Esophagus mucosa (tissue), 1 donor: ENCODE measurements around the gene EDN2. TPM values are rescaled to one million over a fixed set of nuclear protein-coding genes. Genes with fewer than 3 reads are reported as not detected.

Source experiments
- ATAC-seq: fragments of 200-7000 bp; cut with Tn5 transposase; one replicate; pipeline ENCODE4 v1.9.1; 2020
- total RNA-seq: library from RNA; stranded (reverse); gene quantifications from one replicate; pipeline ENCODE4 v1.2.4, GENCODE V29; 2023
- donor health status: DM: yes; HTN: yes; CAD: no.

The EDN2 gene
- total RNA-seq, 1 donor from 2014 or later = 4.7 TPM

GRCh38 chr1:41435570-41436178, 48.8 kb downstream of the EDN2 start:
- no peak for ATAC-seq

DNA sequence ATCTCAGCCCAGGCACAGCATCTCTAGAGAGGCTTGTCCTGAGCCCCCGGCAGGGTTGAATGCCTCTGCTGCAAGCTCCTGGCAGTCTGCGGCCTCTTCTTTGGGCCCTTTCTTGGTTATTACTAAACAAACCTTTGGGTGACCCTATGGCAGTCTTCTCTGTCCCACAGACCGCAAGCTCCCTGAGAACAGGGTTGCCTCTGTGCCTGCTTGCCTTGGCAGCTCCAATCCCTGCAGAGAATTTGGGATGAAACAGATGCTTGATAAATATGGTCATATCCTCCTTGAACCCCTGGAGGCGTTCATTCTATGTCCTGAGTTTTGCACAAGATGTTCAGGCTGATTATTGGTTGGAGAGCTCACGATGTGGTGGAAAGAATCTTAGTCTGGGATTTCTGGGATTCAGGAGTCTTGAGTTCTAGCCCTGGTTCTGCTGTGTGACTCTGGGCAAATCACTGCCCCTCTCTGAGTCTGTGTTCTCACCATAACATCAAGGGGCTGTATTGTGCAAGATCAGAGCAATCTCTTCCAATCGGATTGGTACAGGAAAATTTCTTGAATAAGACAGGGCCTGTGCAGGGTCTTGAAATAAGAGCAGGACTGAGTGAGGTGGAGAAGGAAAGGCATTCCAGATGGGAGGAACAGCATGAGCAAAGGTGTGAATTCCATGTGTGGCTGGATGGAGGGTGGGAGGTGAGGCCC, 49.6 kb downstream of the EDN2 start:
- ATAC-seq = no peak

DNA sequence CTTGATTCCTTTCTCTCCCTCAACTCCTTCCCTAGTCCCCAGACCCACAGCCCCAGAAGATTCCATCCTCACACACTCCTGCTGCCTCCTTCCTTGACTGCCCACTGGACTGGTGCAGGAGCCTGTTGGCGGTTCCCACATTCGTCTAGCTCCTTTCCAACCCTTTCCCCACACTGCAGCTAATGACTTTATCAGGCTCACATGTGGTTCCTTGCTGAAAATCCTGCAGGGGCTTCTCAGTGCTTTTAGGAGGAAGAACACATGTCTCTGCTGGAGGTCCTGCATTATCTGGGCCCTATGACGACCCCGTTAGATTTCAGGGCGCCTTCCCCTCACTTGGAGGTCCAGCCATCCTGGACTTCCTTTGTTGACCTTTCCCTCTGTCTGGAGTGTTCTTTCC, 50.2 kb downstream of the EDN2 start:
- ATAC-seq = no peak

DNA sequence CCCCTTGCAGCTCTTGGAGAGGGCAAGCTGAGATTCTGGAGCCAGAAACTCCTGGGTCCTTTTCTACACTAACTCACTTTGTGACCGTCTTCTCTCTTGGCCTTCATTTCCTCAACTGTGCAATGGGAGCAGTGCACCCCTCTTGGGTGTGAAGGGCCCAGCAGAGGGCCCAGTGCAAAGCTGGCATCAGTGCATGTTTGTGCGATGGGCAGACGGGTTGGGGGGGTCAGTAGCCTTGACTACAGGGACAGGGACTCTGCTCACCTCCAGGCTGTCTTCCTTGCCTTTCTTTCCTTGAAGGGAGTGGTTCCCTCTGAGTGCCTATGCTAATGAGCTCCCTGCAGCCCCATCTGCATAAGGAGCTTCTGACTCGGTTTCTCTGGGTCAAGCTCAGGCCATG, 51.0 kb downstream of the EDN2 start:
- ATAC-seq = no peak

DNA sequence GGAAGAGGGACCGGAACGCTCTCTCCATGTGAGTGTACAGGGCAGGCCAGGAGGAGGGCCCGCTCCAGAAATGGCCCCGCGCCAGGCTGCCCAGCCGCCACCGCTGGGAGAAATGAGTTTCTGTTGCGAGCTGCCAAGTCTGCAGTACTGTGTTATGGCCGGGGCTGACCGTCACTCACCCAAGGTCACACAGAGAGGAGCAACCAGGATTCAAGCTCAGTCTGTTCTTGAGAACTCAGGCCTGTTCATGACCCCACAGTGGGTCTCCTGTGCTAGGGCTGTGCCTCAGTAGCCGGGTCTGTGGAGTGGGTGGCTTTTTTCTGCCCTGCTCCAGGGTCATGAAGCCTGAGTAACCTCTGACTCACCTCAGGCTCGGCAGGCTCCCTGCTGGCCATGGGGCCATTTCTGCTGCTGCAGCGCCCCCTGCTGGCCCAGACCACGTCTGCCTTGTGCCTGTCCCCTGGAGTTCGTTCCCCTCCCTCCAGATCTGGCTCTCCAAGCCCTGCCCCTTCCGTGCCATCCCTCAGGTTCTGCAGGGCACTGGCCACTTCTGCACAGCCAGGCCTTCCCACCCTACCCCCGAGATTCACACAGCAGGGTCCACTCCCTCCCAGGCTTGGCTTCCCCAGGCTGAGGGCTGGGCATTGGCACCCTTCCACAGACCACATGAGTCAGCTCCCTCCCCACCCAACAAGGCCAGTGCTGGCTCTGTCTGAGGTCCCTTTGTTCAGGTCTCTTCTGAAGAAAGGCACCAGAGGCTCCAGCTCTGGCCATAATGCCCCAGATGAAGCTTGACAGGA, 51.8 kb downstream of the EDN2 start:
- ATAC-seq = peak; percentile 93

- no peak for ATAC-seq
Observed at GRCh38 chr1:41431490-41432350, 52.8 kb downstream of the EDN2 start.

DNA sequence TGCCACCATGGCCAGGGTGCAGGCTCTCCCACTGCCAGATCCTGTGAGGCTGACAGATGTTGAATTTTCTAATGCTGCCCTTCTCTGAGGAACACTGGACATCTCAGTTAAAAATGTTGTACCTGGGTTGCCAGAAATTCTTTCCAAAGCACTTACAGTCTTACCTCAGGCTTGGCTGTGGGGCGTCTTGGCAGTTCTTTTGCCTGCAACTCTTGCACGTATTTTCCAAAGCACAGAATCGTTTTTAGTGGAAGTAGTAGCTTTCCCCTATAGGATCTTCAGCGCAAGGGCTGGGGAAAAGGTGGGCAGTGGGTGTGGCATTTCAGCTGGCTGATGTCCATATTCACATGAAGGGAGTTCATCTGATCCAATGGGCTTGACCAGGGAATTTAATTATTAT, 53.9 kb downstream of the EDN2 start:
- no peak for ATAC-seq

DNA sequence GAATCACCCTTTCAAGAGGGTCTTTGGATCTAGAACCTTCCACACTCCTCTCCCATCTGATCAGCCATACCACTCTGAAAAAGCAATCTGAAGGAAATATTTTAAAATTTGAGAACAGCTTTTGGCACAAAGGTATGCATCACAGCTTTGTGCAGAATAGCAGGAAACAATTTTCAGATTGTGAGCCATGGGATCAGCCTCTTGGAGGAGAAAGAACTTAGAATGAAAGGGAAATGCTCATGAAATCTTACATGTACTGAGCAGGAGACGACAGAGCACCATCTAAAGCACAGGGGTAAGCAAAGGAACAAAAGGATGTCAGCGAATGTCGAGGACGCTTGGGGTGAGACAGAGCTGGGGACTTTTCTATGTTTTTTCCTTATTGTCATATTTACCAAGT, 54.4 kb downstream of the EDN2 start:
- no peak for ATAC-seq

- no peak for ATAC-seq
Observed at GRCh38 chr1:41429641-41430035, 54.8 kb downstream of the EDN2 start.

Other genes starting within 250 kb of the EDN2 start
- gene SCMH1, start 242.4 kb downstream of the EDN2 start, total RNA-seq = 13.0 TPM
- not detected for gene FOXO6, start 123.2 kb downstream of the EDN2 start, total RNA-seq